ENCODE measurements around the gene JUP.

GRCh38 chr17:41787021-41787418, 509 bp upstream of the JUP start:
- TF ChIP-seq CTCF (IDR thresholded peaks at IDR 0.05) (no peak), POLR2A (IDR thresholded peaks at IDR 0.05) (no peak), EP300 (IDR thresholded peaks at IDR 0.05) (peak in 1 of 2 donors; percentile 8)
